NCI-H2081 treated with DMSO at 0.1 percent for 48 hours (cell line): ENCODE results near the gene COLQ.

Experiments used
- DNase-seq: peaks from one replicate; lab custom pipeline; 2025; lab: John Stamatoyannopoulos, UW

The COLQ gene

GRCh38 chr3:15520185-15520584 is 1.3 kb downstream of the COLQ start:
- no peak for DNase-seq

- DNase-seq: no peak
These were observed 2.4 kb downstream of the COLQ start for GRCh38 chr3:15519096-15519495.

GRCh38 chr3:15514663-15515340 is 6.7 kb downstream of the COLQ start:
- no peak for DNase-seq

GRCh38 chr3:15513810-15514662 is 7.5 kb downstream of the COLQ start:
- no peak for DNase-seq

- no peak for DNase-seq
These were observed 8.4 kb downstream of the COLQ start for GRCh38 chr3:15513116-15513515.

- DNase-seq: peak; percentile 78
These were observed 9.3 kb downstream of the COLQ start for GRCh38 chr3:15512166-15512565.

- DNase-seq: no peak
These were observed 10.3 kb downstream of the COLQ start for GRCh38 chr3:15511156-15511555.

GRCh38 chr3:15510493-15510892 is 11.0 kb downstream of the COLQ start:
- no peak for DNase-seq

- DNase-seq: no peak
These were observed 14.9 kb downstream of the COLQ start for GRCh38 chr3:15506571-15506970.

- no peak for DNase-seq
These were observed 15.9 kb downstream of the COLQ start for GRCh38 chr3:15505479-15506165.

- DNase-seq: no peak
These were observed 18.9 kb downstream of the COLQ start for GRCh38 chr3:15502616-15503015.

GRCh38 chr3:15501126-15501525 is 20.4 kb downstream of the COLQ start:
- DNase-seq: peak; percentile 35

GRCh38 chr3:15500107-15500724 is 21.3 kb downstream of the COLQ start:
- no peak for DNase-seq

- DNase-seq: no peak
These were observed 22.0 kb downstream of the COLQ start for GRCh38 chr3:15499536-15499935.

- no peak for DNase-seq
These were observed 22.9 kb downstream of the COLQ start for GRCh38 chr3:15498431-15499214.

- DNase-seq: no peak
These were observed 23.5 kb downstream of the COLQ start for GRCh38 chr3:15497964-15498363.

GRCh38 chr3:15496341-15496664 is 25.2 kb downstream of the COLQ start:
- no peak for DNase-seq

GRCh38 chr3:15495461-15496340 is 25.8 kb downstream of the COLQ start:
- DNase-seq: no peak

GRCh38 chr3:15493436-15493835 is 28.1 kb downstream of the COLQ start:
- no peak for DNase-seq

- DNase-seq: no peak
These were observed 28.6 kb downstream of the COLQ start for GRCh38 chr3:15492847-15493360.

GRCh38 chr3:15491143-15491542 is 30.4 kb downstream of the COLQ start:
- DNase-seq: no peak
